ENCODE results near the gene THOC6. TPM values are rescaled to one million over a fixed set of nuclear protein-coding genes. Genes with fewer than 3 reads are reported as not detected.

The THOC6 gene
- total and polyA plus RNA-seq, 2 experiments from 2014 or later, result 35.6 to 79.4 TPM

DNA sequence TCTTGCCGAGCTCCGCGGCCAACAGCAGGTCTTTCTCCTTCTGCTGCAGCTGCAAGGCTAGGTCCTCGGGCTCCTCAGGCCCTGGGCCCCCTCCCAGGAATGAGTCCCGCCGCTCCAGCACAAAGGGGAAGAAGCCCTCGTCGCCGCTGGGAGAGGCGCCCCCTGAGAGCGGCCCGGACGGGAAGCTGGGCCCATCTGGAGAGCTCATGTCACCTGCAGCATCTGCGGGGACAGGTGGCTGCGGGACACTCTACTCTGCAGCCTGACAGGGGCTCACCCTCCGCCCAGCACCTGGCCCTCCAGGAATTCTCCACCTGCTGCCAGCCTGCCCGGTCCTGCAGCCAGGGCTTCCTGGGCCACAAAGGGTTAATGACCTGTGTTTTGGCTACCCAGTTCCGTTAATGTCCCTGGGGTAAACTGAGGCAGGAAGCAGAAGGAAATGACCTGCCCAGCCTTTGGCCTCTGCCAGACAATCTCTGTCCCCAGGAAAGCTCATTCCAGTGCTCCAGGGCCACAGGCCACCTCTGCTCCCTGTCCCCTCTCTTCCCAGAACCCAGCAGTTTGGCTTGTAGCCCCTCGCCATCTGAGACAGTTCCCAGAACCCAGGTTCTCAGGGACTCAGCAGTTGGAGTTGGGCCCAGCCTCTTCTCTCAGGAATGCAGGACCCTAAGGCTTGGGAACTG, 11.6 kb downstream of the THOC6 start:
- H4K20me1 ChIP-seq (ENCODE audit: insufficient read depth, poor library complexity, severe bottlenecking), result no peaks in the 10 kb centered on the region
- H3K27me3 ChIP-seq, result peaks cover 28% of the 10 kb centered on the region
- WGBS (ENCODE audit: low lambda C conversion rate, missing lambda C conversion rate), result 86% methylated on average over 19 of the region's 19 CpGs
- H3K36me3 ChIP-seq (replicated peaks; ENCODE audit: insufficient read depth, low read depth), result no peaks in the 10 kb centered on the region
- H2AFZ ChIP-seq, result no peak overlapping the region
- no peak overlapping the region for H3K4me3 ChIP-seq
- no peak overlapping the region for H3K27ac ChIP-seq
- no peaks in the 10 kb centered on the region for H3K9me3 ChIP-seq (ENCODE audit: low read depth)
- no peaks in the 10 kb centered on the region for H3K9me2 ChIP-seq (replicated peaks; ENCODE audit: insufficient read depth)
- TF ChIP-seq EZH2 (IDR thresholded peaks at IDR 0.05; ENCODE audit: borderline replicate concordance), result no peak
- TF ChIP-seq, protein P1, sequence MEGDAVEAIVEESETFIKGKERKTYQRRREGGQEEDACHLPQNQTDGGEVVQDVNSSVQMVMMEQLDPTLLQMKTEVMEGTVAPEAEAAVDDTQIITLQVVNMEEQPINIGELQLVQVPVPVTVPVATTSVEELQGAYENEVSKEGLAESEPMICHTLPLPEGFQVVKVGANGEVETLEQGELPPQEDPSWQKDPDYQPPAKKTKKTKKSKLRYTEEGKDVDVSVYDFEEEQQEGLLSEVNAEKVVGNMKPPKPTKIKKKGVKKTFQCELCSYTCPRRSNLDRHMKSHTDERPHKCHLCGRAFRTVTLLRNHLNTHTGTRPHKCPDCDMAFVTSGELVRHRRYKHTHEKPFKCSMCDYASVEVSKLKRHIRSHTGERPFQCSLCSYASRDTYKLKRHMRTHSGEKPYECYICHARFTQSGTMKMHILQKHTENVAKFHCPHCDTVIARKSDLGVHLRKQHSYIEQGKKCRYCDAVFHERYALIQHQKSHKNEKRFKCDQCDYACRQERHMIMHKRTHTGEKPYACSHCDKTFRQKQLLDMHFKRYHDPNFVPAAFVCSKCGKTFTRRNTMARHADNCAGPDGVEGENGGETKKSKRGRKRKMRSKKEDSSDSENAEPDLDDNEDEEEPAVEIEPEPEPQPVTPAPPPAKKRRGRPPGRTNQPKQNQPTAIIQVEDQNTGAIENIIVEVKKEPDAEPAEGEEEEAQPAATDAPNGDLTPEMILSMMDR (IDR thresholded peaks at IDR 0.05; ENCODE audit: poor library complexity), result no peak
- no peaks in the 10 kb centered on the region for H3K79me2 ChIP-seq
- H3K4me1 ChIP-seq (ENCODE audit: insufficient read depth), result no peaks in the 10 kb centered on the region
- peak overlapping the region; percentile 90 for H3K4me2 ChIP-seq
- no peak for DNase-seq (ENCODE audit: low spot score)

DNA sequence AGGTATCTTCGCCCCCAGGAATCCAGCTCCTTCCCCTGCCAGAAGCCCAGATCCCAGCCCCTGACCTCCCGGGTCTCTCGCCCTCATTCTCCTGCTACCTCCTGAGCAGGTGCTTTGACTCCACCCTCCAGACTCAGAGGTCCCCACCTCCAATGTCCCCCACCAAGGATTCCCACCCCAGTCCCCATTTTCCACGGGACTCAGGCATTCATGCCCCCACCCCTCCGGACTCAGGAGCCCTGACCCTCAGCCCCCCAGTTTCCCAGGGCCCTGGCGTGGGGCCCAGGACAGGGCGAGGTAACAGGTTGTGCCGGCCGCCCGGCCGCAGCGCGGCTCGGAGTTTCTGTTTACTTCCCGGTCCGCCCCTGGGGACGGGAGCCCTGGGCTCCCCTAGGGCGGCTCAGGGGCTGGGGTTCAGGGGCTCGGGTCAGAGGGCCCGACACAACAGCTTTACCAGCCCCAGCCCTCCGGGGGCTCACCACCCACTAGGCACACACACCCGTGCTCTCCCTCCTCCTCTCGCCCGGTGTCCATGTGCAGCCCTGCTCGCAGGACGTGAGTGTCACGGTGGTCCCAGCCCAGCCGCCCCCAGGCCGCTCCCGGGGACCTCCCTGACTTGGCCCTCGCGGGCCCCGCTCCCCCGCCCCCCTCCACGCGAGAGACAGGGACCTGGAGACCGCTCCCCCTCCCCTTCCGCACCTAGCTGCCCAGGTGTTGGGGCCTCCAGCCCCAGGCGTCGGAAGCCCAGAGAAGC, 12.3 kb downstream of the THOC6 start:
- Histone ChIP-seq H4K20me1 (ENCODE audit: insufficient read depth, poor library complexity, severe bottlenecking) (no peaks in the 10 kb centered on the region), H3K4me1 (ENCODE audit: insufficient read depth) (no peaks in the 10 kb centered on the region), H3K79me2 (no peaks in the 10 kb centered on the region), H2AFZ (peak overlapping the region; percentile 63), H3K9me2 (replicated peaks; ENCODE audit: insufficient read depth) (no peaks in the 10 kb centered on the region), H3K9me3 (ENCODE audit: low read depth) (no peaks in the 10 kb centered on the region), H3K4me2 (peak overlapping the region; percentile 90), H3K27me3 (peaks cover 33% of the 10 kb centered on the region), H3K36me3 (replicated peaks; ENCODE audit: insufficient read depth, low read depth) (no peaks in the 10 kb centered on the region), H3K27ac (no peak overlapping the region), H3K4me3 (peak overlapping the region; percentile 32)
- peak; percentile 52 for DNase-seq (ENCODE audit: low spot score)
- peak; percentile 20 for TF ChIP-seq EZH2phosphoT487 (IDR thresholded peaks at IDR 0.05; ENCODE audit: low read depth, severe bottlenecking, unreplicated experiment)
- TF ChIP-seq, protein P1 (IDR thresholded peaks at IDR 0.05; ENCODE audit: poor library complexity), result no peak
- 21% methylated on average over 5 of the region's 40 CpGs for WGBS (ENCODE audit: low lambda C conversion rate, missing lambda C conversion rate)

DNA sequence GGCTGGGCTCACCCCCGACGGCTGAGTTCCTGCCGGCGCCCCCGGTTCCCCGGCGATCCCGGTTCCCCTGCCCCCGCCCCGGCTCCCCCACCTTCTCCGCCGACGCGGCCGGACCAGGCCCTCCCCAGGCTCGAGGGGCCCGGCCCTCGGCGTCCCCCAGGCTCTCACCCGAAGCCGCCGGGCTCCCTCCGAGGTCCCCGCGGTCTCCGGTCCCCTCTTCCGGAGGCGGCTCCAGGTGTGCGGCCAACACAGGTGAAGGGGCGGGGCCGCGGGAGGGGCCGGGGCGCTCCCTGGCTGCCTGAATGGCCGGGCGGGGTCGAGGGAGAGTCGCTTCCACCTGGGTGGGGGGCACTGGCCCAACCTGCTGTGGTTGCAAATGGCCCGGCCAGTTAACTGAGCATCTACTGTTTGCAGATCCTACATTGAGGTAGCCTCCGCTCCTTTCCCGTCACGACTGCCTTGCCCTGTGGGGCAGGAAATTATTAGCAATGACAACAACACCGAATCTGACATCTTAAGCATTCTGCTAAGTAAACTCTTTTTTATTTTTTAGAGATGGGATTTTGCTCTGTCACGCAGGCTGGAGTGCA, 13.0 kb downstream of the THOC6 start, which contains the start of gene BICDL2:
Gene BICDL2, minus strand, starts transcription at position 219 of the 590 bp plus-strand sequence. CDS start 1,448 bp downstream, outside the sequence.
- H3K9me2 ChIP-seq (replicated peaks; ENCODE audit: insufficient read depth), result no peaks in the 10 kb centered on the region
- H2AFZ ChIP-seq, result peak within 1 kb of the TSS; percentile 63
- peak within 1 kb of the TSS; percentile 32 for H3K4me3 ChIP-seq
- H3K4me1 ChIP-seq (ENCODE audit: insufficient read depth), result no peaks in the 10 kb centered on the region
- no peaks in the 10 kb centered on the region for H3K79me2 ChIP-seq
- no peaks in the 10 kb centered on the region for H4K20me1 ChIP-seq (ENCODE audit: insufficient read depth, poor library complexity, severe bottlenecking)
- TF ChIP-seq EZH2phosphoT487 (IDR thresholded peaks at IDR 0.05; ENCODE audit: low read depth, severe bottlenecking, unreplicated experiment), result peak; percentile 6
- TF ChIP-seq, protein P1 (IDR thresholded peaks at IDR 0.05; ENCODE audit: poor library complexity), result no peak
- H3K27me3 ChIP-seq, result peaks cover 35% of the 10 kb centered on the region
- H3K27ac ChIP-seq, result no peak within 1 kb of the TSS
- 16% methylated on average over 16 of the region's 44 CpGs for WGBS (ENCODE audit: low lambda C conversion rate, missing lambda C conversion rate)
- peak; percentile 75 for DNase-seq (ENCODE audit: low spot score)
- H3K36me3 ChIP-seq (replicated peaks; ENCODE audit: insufficient read depth, low read depth), result no peaks in the 10 kb centered on the region
- H3K9me3 ChIP-seq (ENCODE audit: low read depth), result no peaks in the 10 kb centered on the region
- H3K4me2 ChIP-seq, result peak within 1 kb of the TSS; percentile 90

All from hepatocyte (in vitro differentiated cells).